NCI-H345 (cell line): ENCODE measurements around the gene OPRD1.
"Not testable (repeated sequence)": the region's sequence is repeated elsewhere in the genome, so short reads cannot be mapped to it uniquely, and the experiment has no call there.

Experiments used
- DNase-seq: peaks from one replicate; lab custom pipeline; 2025; lab: John Stamatoyannopoulos, UW

The OPRD1 gene

DNA sequence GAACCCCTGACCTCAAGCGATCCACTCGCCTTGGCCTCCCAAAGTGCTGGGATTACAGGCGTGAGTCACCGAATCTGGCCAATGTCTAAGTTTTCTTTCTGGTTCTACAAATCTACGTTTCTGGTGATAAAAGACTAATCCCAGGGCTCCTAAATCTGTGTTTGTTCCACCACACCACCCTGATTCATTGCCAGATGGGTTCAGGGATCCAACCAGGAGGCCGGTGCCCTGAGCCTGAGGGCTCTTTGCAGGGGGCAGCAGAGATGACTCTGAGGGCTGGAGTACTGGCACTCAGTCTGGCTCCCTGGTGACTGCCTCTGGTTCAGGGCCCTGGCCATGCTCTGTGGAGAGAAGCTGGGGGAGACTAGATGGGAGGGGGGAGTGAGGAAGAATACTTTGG is 10.5 kb upstream of the OPRD1 start:
- DNase-seq: no peak

DNA sequence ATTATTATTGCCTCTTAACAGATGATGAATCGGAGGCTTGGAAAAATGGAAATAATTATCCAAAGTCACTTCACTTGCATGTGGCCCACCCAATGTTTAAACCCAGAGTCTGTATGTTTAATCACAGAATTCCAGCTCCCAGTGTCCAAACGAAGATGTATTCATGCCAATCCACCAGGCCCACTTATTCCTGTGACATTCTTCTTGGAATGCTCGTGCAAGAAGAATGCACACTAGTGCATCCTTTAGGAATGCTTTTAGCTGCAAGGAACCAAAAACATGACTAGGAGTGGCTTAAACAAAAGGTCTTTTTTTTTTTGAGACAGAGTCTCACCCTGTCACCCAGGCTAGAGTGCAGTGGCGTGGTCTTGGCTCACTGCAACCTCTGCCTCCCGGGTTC is 8.9 kb upstream of the OPRD1 start:
- DNase-seq: no peak

DNA sequence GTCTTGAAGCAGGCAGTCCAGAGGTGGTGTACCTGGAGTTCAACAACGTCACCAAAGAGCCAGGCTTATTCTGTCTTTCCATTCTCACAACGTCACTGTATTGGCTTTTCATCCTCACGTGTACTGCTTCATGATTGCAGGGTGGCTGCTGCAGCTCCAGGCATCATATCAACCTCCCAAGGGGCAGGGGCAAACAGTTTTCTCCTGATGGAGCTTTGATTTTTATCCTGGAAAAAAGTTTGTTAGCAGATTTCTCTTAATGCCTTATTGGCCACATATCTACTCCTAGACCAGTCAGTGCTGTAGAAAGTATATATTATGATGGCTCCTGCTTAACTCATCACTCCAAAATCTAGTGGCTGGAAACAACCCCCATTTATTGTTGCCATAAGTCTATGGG is 8.3 kb upstream of the OPRD1 start:
- DNase-seq: no peak

- DNase-seq: peak; percentile 6
These were observed 7.9 kb upstream of the OPRD1 start for GRCh38 chr1:28804071-28804470.

DNA sequence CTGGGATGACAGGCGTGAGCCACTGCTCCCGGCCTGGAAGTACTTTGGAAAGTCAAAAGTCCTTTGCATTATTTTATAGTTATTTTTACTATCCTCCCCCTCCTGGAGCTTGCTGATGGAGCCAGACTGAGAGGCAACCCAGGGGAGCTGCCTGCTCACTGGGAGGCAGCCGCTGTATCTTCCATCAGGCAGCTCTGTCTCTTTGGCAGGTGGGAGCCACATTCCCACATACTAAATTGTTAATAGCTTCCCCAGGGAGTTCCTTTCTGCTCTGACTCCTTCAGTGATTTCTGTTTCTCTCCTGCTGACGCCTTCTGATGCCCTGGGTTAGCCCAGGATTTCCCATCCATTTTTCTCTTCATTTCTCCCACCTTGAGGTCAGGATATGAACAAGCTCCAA is 4.9 kb upstream of the OPRD1 start:
- DNase-seq: no peak

DNA sequence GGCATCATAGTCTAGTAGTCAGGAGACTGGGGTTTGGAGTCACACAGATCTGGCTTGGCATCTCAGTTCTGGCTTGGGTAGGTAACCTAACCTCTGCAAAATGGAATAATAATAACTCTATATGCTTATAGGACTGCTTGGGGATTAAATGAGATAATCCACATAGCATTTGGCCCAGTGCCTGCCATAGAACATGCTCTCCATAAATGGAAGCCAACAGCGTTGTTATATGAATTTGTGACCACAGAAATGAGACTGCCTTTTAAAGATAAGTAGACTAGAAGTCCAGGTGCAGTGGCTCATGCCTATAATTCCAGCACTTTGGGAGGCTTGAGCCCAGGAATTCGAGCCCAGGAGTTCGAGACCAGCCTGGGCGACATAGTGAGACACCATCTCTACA is 4.0 kb upstream of the OPRD1 start:
- DNase-seq: no peak

- no peak for DNase-seq
These were observed 603 bp upstream of the OPRD1 start for GRCh38 chr1:28811369-28811765.

DNA sequence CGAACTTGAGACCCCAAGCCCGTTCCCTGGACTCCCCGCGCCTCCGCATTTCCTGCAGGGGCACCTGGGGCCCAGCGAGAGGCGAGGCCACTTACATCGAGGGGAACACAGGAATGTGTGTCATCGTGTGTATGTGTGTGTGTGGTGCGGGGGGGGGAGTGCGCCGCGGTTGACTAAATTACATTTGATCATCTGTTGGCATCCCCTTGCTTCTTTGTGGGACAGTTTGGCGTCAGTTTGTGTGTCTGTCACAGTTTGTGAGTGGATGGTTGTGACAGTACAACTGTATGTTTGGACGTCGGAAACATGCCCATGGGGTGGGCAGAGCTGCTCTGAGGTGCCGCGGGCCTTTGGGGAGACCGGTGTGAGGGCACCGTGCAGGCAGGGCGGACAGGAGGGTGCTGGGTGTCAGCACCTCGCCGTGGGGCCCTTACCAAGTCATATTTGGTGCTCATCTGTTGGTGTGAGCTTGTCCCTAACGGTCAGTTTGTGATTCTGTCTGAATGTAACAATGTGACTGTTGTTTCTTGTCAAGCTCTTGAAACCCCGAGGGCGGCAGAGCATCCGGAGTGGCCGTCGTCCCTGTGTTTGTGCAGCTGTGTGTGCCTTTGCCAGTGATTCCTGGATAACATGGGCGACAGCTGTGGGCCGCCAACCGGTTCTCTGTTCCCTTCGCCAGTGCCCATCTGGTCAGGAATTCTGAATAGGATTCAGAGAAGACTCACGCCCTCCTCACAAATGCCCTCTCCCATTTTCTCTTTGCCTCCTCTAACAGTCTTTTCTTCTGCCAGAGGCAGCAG is 899 bp downstream of the OPRD1 start:
- DNase-seq: peak; percentile 26

DNA sequence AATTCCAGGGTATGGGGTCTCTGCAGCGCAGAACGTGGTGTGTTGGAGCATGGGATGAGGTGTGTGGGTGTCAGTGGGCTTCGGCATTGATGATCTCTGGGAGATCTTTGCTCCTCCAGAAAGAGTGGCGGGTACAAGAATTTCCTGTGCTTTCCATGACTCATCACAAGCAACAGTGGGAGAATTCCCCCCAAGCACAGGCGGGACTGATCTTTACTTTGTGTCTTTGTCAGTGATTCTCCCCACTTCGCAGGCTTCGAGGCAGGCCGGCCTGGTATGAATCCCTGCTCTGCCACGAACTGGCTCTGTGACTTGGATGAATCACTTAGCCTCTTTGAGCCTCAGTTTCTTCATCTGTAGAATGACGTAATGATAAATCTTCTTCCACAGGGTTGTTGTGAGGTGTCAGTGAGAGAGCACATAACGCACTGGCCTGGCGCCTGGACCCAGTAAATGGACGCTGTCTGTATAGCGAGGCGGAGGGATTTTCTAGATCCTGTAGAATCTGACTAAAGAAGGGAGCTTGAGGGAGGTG is 2.0 kb downstream of the OPRD1 start:
- DNase-seq: no peak

DNA sequence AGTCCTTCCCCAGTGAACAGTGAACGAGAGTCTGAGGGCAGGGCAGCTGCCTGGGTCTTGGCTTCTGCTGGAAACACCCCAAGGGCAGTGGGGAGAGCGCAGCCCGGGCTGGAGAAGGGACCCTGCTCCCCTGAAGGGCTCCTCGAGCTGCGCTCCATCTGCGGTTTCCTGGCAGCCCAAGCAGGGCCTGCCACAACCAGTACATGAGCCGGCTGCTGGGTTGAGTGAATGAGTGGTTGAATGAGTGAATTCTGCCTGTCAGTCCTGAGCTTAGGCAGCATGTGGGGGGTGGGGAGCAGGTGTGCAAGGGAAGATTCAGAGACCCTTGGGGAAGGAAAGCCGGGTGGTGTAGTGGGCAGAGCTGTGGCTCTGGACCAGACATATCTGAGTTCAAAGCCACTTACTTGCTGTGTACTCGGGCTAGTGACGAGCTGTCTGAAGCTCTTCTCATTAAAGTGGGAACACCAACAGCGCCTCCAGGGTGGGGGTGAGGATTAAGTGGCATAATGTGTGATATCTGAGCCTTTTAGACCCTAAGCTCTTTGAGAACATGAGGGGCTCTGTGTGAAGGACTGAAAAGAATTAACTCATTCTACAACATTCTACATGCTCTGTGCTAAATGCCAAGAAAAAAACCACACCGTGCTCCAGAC is 3.7 kb downstream of the OPRD1 start:
- DNase-seq: no peak

DNA sequence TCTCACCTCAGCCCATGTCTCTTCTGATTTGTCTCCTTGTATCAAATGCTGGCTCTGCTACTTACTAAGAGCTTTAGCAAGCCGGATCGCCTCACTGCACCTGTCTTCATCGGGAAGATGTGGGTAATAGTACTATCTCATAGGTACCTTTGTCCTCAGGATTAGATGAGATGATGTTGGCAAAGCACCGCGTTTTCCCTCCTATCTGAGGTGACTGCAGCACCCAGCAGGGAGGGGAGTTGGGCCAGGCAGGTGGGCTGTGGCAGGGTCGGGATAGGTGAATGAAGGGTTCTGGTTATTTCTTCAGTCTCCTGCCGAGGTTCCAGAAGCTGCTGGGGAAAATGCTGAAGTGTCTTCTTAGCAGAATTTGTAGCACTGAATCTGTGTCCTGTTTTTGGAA is 5.2 kb downstream of the OPRD1 start:
- no peak for DNase-seq

GRCh38 chr1:28819020-28819419 is 7.0 kb downstream of the OPRD1 start:
- no peak for DNase-seq

DNA sequence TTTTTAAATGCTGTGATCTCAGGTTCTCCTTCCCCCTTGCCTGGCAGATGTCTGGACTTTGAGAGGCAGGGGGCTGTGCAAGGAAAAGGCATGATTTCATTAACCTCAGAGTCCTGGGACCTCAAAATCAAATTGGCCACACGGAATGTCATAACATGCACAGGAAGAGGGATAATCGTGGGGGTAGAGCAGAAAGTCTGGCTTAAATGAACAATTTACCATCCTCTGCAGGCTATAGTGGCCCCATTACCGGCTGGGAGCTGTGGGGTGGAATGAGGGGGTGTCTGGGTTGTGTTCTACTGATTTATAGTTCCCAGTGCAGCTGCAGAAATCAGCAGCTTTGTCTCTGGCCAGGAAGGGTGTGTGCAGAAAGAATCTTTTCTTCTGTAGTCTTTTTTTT is 10.8 kb downstream of the OPRD1 start:
- DNase-seq: no peak

- not testable (repeated sequence) for DNase-seq
These were observed 12.1 kb downstream of the OPRD1 start for GRCh38 chr1:28824061-28824460.

GRCh38 chr1:28828227-28828858 is 16.4 kb downstream of the OPRD1 start:
- not testable (repeated sequence) for DNase-seq

GRCh38 chr1:28830814-28831213 is 18.8 kb downstream of the OPRD1 start:
- peak; percentile 3 for DNase-seq

GRCh38 chr1:28832966-28833365 is 21.0 kb downstream of the OPRD1 start:
- no peak for DNase-seq

- DNase-seq: no peak
These were observed 21.4 kb downstream of the OPRD1 start for GRCh38 chr1:28833381-28833780.

- peak; percentile 58 for DNase-seq
These were observed 23.3 kb downstream of the OPRD1 start for GRCh38 chr1:28835237-28835650.

DNA sequence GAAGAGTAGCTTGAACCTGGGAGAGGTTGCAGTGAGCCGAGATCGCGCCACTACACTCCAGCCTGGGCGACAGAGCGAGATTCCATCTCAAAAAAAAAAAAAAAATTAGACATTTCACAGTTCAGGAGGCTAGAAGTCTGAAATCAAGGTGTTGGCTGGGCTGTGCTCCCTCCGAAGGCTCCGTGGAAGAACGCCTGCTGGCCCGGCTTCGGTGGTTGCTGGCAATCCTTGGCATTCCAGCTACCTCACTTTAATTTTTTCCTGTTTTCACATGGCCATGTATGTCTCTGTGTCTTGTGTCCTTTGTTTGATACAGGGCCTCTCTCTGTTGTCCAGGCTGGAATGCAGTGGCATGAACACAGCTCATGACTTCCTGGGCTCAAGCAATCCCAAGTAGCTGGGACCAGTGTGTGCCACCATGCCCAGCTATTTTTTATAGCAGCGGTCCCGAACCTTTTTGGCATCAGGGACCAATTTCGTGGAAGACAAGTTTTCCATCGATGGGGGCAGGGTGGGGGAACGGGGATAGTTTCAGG is 24.5 kb downstream of the OPRD1 start:
- DNase-seq: no peak

DNA sequence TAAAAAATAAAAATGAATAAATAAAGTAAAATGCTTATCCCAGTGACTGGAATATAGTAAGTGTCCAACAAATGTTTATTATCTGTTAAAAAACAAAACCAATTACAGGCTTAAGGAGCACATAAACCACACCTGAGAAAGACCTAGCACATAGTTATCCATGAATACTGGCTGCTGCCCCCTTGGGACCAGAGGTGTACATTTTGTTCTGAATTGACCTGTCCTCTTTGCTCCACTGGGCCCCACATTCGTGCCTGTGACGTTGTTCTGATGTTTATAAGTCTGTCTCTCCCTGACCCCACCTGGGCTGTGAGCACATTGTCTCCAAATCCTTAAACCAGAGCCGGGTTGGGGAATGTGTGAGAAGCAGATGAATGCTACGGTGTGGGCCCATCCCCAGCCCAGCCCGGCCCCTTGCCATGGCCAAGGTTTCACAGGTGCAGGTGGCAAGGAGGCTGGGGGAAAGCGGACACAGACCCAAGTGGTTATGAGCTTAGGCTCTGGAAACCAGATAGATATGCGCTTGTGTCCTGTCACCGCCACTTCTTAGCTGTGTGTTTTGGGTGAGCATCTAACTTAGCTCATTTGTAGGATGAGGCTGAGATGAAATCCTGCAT is 29.1 kb downstream of the OPRD1 start:
- DNase-seq: no peak
